DMS53 treated with DMSO at 0.1 percent for 48 hours (cell line): ENCODE results near the gene MEDAG.

ENCODE experiments used
- DNase-seq: peaks from one replicate; lab custom pipeline; 2025; ENCODE audit not compliant: unreplicated experiment; lab: John Stamatoyannopoulos, UW

MEDAG gene

DNA sequence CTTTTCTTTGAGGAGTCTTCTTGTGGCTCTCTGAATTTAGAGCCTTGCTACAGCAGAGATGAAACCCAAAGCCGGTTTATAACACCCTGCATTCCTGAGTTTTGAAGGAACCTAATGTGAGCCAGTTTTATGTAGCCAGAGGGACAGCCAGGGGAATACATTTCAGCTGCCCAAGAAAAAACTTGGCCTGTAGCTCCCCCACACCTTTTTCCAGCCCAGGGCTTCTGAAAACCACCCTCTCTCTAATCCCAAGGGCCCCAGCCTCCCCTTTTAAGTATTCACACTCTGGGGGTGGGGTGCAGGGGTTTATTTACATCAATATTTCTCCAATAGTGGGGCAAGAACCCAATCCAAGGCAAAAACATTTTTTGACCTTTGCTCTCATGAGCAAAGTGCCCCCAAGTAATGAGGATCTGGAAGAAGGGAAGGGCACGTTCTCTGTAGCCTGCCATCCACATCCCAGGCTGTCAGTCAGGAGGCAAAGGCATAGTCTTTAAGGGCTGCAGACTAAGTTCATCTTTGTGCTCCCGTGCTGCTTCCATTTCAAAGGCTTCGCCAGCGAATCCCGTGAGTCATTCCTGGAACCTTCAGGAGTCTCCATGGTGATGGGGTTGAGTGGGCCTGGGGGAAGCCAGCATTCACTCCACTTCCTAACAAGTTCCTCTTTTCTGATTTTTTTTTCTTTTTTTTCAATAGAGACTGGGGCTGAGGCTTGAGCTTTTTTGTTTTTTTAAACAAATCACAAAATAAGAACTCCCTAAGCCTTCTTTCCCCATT lies 33.2 kb upstream of the MEDAG start:
- no peak for DNase-seq

DNA sequence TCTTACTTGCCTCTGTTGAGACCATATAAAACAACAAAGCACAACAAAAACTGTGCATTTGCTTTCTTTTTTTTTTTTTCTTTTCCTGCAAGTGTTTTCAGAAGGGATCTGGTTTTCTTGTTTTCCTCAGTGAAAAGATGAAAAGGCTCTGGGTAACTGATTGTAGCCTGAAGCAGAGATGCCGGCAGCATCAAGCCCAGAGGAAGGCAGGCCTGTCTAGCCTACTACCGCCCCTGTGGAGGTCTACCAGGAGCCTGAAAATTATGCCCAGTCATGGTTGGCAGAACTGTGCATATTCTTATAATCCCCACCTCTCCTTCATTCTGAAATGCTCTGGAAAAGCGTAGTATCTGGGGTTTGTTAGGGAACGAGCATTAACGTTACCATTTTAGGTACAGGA lies 32.6 kb upstream of the MEDAG start:
- no peak for DNase-seq

DNA sequence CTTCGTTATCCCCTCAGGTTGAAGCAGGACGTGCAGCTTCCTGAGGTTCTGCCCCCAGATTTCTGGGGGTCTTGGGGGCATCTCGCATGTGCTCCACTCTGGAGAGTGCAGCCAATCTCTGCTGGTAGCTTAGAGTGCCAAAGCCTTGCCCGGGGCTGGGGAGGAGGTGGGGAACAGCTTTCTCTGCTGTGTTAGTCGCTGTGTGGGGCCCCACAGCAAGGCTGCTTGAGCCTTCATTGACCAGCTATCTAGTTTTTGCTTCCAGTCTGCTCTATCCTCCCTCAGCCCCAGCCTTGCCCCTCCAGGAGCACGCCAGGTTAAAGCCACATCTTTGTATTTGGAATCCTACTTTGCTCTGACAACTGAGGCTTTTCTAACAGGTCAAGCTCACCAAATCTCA lies 32.0 kb upstream of the MEDAG start:
- no peak for DNase-seq

DNA sequence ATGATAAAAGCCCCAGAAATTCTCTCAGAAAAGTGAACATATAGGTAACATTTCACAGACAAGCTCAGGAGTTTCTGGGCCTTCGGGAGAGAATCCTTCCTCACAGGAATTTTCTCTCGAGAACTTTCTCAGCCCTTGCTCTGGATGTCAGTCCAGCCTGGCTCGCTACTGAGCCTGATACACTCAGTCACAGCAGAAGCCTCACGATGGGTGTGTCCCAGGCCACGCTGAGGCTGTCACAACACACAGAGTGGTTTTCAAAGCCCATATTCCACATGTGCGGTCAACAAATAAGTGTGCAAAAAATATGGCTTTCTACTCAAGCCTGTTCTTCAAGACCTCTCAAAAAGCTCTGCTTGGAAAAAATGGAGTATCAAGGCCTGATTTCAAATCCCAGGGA lies 31.5 kb upstream of the MEDAG start:
- no peak for DNase-seq

DNA sequence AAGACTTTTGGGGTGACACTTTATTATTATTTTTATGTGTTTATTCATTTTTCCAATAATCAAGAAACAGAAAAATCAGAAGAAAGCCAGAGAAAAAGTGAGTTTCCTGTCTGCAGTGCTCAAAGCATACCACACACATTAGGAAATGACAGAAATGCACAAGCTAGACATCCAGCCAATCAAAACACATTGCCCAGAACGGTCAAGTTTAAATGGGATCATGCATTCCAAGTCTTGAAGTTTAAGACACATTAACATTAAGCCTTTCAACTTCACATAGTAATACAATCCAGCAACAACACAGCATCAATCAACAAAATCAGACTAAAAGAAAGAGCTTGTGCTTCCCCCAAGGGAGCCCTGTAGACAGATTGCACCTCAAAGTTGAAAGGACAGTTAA lies 28.7 kb upstream of the MEDAG start:
- DNase-seq: no peak

DNA sequence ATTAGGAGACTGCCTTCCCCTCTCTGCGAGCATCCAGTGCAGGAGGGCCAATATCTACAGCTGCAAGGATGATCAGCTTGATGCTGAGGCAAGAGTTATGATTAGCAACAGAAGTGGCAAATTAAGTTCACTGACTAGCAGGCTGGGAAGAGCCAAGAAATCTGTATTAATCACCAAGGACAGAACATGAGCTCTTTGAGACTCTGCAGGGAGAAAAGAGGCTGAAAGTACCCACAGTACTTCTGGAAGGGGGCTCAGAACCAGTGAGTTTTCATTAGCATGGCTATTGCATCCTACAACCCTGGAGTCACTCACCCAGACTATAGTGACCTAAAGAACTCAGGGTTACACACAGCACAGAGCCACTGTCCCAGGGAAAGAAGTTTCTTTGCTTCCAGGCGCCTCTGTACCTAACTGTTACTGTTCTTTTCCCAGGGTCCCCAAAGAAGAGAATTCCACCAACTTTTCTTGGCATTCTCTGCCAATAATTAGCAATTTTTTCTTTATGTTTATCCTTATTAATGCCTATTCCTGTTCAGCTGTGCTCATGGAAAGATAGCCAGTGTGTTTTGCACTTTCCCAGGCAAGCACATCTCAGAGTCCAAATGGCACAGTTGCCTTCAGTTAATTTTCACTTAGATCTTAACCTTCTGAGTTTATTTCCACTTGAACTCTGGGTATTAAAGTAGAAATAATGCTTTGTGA lies 25.8 kb upstream of the MEDAG start:
- DNase-seq: no peak

DNA sequence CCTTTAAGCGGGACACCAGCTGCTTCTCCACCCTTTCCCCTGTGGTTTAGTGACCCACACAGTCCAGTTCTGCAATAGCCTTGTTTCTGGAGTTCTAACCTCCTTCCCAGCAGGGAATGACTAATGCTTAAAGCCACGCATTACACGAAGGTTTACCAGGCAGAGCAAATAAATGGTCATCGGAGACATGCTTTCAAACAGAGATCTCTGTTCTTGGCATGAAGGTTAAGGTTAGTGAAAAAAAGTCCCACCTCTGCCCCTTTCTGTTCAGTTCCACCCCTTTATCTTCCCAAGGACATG lies 25.3 kb upstream of the MEDAG start:
- DNase-seq: no peak

DNA sequence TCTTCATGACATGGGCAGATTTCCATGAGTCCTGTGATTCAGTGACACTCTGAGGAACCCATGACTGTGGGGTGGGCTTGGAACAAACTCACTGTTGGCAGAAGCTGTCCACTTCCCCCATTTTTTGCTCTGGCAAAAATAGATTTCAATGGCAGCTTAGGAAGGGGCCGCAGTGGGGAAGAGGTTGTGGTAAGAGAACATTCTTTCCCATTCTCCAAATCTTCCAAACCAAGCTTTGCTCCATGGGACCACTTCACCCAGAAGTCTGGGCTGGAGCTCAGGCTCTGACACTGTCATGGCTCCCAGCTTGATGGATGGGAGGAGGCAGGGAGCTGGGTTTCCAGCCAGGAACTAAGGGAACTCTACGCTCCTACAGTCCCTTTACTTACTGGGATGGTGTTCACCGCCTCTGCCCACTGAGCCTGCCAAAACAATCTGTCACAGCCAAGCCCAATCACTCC lies 24.9 kb upstream of the MEDAG start:
- DNase-seq: no peak

DNA sequence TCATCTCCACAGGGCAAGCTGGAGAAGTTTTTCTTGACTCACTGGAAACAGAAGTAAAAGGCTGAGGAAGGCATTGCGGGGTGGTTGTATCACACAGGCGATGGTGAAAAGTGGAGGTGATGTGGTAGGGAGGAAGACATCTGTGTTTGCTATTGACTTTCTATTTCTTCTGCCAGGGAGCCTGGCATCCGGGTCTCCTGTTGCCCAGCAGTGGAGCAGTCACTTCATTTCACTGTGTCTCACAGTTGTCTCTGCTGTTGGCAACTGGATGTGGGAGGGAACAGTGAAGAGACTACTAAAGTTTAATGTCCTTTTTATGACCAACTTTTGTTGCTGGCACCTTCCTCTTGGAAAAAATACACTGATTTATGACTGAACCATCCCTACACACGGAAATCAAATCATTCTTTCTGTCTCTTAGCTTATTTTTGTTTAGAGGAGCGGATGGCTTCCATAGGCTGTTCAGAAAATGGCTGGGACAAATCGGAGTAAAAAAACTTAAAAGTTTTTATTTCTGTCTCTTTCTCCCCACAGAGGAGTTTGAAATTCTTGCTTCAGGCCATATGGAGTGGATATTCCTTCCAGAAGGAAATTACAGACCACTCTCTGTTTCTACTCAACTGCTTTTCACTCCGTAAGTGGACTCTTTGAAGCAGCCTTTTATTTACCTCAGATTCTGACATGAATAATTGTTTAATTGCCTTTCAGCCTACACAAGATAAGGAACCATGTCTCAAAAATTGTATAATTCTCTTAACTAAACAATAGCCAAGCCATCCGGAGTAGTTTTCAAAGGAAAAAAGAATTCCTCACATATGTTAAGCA lies 23.8 kb upstream of the MEDAG start:
- no peak for DNase-seq

DNA sequence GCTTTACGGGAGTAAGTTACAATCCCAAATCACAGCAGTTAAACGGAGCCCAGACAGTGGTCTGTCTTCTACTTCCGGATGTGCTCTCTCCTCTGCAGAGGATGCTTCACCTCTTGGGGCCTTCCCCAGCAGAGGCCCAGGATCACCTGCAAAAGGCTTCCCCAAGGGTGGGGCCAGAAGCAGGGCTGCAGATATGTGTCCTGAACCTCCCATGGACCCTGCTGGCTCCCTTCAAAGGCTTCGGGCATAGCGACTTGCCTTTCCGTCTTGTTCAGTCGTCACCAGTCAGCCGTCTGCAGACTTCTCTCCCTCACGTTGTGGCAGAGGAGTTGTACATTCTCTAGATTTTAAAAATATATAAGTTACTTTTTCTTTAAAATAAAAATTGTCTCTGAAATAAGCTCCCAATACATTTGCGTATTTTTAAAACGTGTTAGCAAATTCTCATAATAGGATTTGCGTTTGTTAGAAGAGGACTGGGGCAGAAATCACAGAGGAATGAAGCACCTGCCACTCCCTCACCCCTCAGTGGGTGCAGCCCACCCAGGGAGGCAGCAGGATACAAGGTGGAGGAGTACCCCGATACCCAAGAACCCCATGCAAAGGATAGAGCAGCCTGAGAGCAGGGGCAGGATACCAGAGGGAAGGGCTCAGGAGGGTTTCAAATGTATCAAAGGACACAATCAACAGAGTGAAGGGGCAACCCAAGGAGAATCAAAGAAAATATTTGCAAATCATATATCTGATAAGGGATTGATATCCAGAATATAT lies 22.9 kb upstream of the MEDAG start:
- no peak for DNase-seq

DNA sequence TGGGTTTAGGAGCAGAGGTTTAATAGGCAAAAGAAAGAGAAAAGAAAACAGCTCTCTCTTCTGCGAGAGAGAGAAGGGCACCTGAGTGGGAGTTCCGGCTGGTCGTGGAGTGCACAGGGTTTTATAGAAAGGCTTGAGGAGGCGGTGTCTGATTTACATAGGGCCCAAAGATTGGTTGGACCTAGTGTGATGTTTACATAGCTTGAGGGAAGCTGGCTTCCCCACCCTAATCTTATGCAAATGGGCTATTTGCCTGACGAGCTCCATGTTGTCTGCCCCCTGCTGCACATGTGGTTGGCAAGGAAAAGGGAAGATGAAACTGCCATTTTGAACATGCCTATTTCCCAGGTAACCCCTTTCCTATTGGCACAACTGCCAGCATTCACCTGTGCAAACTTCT lies 21.5 kb upstream of the MEDAG start:
- DNase-seq: no peak

DNA sequence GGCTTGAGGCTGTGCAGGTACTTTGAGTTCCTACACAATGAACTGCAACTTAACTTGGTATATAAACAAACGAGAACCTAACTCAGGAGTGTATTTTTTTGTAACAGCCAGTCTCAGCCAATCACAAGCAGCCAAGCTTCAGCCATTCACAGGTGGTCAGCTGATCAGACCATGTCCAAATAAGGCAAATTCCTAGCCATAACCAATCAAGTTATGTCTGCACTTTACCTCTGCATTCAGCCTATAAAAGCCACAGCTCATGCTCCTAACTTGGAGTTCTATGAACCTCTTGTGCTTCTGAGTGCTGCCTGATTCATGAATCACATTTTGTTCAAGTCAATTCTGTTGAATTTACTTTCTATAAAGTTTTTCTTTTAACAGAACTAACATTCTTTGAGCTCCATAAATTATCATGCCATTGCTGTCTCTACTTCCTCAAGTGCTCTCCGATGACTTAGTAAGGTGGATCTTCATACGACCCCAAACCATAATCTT lies 16.8 kb upstream of the MEDAG start:
- no peak for DNase-seq

DNA sequence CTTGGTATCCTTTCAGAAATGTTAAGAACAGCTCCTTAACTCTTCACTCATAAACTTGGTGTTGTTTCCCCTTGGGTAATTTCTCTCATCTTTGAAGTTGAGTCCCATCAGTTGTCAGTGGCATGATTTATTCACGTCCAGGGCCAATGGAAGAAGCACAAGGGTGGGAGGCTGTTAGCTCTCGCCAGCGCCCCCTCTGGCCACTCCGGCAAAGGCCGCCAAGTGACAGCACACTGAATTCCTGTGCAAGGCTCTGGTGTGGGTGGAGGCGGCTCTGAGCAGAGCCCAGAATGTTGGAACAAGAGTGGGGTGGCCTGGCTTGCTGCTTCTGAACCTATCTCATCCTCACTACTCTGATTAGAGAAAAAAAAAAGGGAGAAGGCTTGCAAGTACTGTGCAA lies 13.1 kb upstream of the MEDAG start:
- no peak for DNase-seq

DNA sequence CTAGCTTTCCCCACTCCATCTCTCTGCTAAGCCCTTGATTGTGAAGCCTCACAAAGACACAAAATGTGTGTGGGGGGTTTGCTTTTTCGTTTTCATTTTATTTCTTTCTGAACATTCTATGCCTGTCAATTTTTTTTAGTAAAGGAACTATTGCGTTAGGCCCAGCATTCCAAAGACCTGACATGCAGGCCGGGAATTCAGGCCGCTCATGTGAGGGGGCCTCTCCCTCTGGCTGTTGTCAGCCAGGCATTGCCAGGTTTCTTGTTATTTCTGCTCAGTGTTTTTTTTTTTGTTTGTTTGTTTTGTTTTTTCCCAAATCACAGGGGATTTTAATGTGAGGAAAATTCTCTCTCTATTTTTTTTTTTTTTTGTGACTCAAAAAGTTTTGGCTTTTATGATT lies 10.3 kb upstream of the MEDAG start:
- DNase-seq: no peak

DNA sequence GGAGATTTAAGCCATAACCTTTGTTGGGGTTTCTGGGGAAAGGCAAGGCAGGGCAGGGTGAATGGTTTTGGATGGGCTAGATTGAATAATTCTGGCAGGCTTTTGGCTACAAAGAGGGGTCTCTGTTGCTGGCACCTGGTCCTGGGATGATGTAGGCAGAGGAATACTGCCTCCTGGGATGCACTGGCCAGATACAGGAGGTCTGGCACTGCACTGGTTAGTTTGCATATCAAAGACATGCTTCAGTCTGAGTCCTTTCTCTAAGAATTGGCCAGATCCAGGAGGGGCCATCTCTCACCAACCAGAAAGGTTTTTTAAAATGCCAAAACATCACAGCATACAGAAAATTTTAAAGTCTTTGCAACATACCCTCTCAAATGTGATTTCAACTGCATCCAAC lies 8.0 kb upstream of the MEDAG start:
- DNase-seq: no peak

DNA sequence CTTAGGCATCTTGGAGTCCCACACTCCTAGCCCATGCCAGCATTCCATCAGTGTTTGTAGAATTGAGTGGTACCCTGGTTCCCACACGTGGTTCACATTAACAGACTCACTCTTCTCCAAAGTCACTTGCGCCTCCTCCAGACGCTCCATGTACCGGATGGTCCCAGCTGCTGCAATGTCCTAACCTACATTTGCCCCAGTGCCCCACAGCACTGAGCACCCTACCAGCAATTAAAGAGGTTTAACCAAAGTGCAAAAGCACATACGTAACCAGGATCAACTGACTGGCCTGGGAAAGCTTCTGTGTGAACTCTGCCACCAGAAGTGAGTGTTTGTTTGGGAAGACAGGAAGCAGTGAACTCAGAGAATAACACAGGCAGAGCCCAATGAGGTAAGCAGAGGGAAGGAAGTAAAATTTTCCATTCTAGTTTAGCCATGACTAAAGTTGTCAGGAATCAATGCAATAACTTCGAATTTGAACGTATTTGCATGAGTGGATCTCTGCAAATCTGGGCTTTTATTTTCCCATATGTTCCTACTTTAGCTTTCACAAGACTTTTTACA lies 7.3 kb upstream of the MEDAG start:
- DNase-seq: peak; percentile 17

DNA sequence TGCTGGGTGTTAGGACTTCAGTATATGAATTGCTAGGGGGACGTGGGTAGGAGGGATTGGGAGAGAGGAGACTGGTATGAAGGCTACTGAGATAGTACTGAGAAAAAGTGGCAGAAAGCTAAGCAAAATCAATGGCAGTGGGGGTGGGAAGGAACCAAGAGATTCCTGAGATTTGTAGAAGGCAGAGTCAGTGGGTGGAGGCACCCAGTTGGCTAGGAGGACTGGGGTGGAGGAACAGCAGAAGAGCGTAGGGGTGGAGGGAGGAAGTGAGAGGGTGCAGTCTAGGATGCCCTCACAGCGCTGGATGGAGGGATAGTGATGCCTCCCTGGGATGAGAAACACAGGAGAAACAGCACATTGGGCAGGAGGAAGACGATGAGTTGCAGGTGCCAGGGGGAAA lies 5.6 kb upstream of the MEDAG start:
- DNase-seq: no peak

DNA sequence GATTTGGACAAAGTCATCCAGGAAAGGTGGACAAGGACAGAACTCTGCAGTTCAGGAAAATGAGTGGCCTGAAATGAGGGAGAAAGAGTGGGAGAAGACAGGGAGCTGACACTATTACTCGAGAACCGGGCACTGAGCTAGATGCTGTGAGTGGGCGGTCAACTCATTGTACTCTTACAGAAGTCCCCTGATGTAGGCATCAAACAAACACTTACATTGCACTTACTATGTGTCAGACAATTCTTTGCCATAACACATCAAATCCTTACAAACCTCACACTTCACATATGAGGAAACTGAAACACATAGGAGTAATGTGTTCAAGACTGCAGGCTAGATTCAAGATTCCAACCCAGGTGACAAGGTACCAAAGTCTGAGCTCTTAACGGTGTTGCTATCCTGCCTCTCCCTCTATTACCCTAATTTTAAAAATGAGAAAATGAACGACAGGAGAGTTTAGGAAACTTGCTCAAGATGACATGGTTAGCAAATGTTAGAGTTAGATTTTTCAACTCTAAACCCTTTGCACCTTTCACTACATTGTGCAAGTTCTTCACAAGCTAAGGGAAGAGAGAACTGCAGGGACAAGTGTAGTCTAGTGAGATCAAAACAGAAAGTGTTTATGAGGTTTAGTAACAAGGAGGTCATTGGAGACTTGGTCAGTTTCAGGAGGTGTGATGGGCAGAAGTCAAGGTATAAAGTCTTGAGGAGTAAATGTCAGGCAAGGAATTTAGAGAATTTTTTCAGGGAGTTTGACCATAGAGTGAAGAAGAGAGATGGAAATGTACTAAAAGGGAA lies 4.9 kb upstream of the MEDAG start:
- no peak for DNase-seq

DNA sequence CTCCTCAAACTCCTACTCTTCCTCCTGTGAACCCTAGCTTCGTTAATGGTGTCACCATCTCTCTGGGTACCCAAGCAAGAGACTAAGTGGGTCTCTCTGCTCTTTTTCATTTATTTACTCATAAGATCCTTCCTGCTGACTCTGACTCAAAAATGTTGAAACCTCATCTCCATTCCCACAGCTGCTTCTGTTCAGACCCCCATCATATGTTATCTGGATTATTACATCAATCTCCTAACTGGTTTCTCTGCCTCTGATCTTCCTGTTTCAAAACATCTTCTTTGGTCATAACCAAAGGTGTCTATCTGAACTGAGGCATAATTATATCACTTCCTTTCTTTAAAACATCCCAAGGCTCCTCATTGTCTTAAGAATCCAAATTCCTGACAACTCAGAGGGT lies 2.0 kb upstream of the MEDAG start:
- DNase-seq: no peak
